Kidney tubule cell (primary cell): ENCODE results near the gene NEURL4.

Experiments
- DNase-seq: peaks from one replicate; pipeline ENCODE4 v3.0.0-alpha.2; 2018; ENCODE audit warnings: low spot score

Gene NEURL4

DNA sequence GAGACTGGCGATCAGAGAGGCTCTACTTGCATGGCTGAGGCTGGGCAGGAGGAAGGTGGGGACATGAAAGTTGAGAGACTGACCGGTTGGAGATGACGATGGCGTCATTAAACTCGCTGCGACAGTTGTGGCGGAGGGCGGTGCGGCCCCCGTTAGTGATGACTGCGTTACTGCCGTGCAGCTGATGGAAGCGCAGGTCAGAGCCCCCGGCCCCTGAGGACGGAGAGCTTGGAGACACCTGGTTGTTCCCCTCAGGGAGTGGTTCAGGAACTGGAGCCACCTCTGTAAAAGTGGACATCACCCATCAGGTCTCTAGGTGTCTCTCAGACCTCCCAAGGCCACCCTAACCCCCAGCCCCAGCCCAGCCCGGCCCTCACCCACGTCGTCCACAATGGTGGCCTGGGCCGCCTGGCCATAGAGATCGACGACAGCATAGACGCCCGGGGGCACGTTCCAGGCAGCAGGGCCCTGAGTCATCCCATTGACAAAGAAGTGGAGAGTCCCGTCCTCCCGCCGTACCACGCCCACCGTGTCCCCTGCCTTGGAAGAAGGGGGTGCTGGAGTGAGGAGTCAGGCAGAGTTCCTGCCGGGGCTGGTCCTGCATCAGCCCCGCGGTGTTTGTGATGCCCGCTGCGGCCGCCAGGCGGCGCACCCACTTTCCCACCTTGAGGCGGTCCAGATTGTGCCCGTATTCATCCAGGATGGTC lies 5.3 kb downstream of the NEURL4 start:
- no peak for DNase-seq

DNA sequence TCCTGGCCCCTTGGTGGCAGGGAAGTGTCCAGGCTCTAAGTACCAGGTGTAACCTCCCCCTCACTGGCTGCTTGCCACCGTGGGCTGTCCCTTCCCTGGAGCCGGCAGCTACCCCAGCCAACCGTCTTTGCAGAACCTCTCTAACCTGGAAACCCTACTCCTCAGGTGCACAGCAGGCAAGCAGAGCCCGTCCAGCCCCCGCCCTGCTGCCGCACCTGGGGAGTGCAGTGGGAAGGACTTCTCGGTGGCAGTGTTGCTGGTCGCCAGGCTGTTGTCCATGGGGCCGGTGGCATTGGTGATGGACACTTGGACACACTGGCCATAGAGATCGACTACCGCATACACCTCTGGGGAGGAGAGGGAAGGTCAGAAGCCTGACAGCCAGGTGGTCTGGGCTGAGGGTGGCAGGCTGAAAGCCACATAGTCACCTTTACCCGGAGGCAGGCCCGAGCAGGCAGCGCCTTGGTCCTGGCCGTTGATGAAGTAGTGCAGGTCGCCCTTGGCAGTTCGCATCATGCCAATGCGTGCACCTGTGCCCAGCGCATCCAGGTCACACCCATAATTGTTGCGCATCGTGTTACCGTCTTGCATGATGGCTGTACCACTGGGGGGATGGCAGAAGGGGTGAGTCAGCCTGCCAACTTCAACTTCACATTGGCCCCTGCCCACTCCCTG lies 6.5 kb downstream of the NEURL4 start:
- no peak for DNase-seq

DNA sequence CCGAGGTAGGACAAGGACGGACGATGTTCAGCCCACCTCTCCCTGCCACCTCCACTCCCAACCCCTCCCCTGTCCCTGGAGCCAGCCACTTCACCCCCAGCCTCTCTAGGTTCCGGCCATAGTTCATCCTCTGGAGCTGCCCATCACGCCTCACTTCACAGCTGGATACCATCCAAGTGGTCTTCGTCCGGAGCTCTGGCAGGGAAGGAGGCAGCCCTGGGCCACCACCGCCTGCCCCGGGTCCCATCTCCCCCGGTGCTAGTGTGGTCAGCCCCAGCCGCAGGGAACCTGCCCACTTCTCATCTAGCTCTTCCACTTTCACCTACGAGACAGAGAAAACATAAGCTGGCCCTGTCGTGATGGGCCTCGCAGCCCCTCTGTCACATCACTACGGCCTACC lies 7.7 kb downstream of the NEURL4 start:
- no peak for DNase-seq

GRCh38 chr17:7318121-7318860 lies 10.8 kb downstream of the NEURL4 start:
- DNase-seq: no peak

GRCh38 chr17:7317161-7317803 lies 11.9 kb downstream of the NEURL4 start:
- no peak for DNase-seq

DNA sequence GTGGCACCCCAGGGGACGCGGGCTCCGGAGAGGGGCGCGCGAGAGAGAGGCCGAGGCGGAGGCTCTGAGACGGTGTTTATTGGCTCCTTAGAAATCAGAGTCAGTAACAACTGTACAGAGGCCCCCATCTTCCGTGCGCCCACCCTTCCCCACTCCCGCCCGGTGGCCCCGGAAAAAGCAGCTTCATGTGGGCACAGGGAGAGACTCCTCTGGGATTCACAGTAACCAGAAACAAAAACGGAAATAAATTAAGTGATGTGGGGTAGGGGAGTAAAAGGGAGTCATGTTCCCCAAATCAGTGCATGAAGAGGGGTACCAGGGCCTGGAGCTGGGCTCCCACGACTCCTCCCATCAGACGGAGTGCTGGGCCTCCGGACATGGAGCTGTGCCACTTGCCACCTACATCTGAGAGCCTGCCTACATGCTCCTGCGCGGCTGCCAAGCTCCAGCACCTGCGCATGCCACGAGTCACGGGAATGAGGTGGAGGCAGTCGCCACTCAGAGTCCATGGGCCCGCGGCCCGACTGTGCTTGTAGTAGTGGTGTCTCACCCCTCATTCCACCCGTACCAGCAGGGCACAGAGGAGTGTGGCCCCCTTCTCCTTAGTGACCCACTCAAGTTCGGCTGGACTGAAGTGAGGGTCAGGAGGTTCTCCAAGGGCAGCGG lies 13.4 kb downstream of the NEURL4 start:
- DNase-seq: no peak

DNA sequence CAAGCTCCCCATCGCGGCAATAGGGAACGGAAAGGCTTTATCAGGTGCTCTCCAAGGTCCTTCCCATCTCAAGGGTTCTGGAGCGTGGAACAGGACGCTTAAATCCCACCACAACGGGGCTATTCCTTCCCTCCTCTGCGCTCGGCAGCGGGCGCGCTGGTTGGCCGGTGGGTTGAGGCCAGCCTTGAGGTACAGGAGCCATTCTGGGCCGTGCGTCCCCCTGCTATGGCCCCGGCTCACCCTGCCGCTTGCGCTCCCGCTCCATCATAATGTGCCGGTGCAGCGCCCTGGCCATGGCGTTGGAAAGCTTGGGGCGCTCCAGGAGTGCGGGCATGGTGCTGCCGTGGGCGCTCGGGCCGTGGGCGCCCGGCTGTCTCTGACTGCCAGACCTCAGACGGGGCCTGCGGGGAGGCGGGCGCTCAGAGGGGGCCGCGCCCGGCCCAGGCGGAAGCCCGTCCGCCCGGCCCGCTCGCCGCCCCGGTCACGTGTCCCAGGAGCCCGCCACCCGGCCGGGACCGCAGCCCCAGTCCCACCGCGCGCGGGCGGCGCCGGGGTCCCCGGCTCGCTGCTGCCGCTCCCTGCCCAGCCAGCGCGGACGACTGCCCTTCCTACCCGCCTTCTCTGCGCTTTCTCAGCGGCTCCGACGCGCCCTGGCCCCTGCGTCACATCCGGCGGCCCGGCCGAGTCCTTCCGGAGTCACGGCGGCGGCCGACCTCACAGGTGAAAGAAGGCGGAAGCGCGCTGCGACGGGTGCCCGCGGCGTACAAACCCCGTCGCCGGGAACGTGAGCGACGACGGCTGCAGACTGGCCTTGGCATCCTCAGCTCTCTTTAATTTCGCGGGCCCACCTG lies 14.2 kb downstream of the NEURL4 start, which contains the start of gene GPS2:
Gene GPS2 (minus strand): TSS at position 642 of the 851 bp plus-strand sequence. CDS start 308 bp downstream, at position 334.
- DNase-seq: peak; percentile 91

GRCh38 chr17:7313890-7314718 lies 15.0 kb downstream of the NEURL4 start:
- DNase-seq: peak; percentile 60

DNA sequence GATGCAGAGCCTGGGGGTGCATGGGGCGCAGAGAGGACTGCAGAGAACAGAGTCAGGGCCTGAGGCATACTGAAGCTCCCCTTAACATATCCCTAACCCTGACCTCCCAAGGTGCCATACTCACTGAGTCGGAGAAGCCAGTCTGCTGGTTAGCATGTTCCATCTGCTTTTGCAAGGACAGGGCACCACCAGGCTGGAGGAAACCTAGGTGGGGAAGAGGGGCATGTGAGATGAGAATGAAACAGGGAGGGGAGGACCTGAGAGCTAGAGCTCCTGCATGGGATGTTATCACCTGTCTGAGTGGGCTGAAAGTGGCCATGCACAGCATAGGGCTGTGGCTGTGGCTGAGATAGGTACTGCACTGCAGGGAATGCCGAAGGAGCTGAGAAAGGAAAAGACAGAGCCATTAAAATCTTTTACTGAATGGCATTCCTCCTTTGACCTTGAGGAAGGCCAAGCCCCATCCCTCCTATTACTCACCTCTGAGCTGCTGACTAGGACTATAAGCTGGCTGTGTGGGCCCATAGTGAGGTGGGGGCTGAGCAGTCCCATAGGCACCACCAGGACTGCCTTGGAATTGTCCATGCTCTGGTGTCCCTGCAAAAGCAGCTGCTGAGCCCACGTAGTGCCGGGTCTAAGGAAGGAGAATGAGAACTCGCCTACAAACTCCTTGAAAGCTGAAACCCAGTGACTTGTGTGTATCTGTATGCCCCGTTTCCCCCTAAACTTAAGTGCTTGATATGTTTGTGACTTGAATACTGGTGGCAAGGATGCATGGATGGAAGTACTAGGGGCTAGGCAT lies 15.8 kb downstream of the NEURL4 start:
- DNase-seq: peak; percentile 39

- DNase-seq: no peak
Measured at GRCh38 chr17:7312432-7313087, 16.6 kb downstream of the NEURL4 start.

DNA sequence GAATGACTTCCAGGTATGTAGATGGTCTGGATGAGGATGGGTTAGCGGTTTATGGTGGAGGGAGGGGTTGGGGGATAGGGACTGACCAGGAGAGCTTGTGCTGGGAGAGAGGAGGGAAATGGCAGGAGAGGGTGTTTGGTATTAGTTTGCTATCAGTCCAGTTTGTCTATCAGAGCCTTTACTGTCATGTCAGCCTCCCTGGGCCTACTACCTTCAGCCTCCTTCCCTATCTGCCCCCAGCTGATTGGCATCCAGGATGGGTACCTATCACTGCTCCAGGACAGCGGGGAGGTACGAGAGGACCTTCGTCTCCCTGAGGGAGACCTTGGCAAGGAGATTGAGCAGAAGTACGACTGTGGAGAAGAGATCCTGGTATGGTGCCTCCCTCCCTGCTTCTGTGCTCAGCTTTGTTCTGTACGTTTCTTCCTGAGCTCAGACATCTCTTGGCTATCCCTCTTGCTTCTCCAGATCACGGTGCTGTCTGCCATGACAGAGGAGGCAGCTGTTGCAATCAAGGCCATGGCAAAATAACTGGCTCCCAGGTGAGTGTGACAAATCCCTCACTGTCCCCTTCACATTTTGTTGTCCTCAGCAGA lies 17.9 kb downstream of the NEURL4 start:
- no peak for DNase-seq

DNA sequence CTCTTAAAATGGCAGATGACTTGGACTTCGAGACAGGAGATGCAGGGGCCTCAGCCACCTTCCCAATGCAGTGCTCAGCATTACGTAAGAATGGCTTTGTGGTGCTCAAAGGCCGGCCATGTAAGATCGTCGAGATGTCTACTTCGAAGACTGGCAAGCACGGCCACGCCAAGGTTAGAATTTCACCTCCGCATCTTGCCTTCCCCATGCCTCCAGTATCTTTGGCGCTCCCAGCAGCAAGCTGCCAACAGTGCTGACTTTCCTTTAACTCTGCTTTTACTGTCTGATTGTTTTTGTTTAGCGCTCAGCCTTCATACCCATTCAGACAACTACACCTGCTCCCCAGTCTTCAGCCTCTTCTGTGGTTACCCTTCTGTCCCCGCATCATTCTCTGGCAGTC lies 19.5 kb downstream of the NEURL4 start:
- no peak for DNase-seq

- peak; percentile 85 for DNase-seq
Measured at GRCh38 chr17:7308625-7309433, 20.3 kb downstream of the NEURL4 start.

DNA sequence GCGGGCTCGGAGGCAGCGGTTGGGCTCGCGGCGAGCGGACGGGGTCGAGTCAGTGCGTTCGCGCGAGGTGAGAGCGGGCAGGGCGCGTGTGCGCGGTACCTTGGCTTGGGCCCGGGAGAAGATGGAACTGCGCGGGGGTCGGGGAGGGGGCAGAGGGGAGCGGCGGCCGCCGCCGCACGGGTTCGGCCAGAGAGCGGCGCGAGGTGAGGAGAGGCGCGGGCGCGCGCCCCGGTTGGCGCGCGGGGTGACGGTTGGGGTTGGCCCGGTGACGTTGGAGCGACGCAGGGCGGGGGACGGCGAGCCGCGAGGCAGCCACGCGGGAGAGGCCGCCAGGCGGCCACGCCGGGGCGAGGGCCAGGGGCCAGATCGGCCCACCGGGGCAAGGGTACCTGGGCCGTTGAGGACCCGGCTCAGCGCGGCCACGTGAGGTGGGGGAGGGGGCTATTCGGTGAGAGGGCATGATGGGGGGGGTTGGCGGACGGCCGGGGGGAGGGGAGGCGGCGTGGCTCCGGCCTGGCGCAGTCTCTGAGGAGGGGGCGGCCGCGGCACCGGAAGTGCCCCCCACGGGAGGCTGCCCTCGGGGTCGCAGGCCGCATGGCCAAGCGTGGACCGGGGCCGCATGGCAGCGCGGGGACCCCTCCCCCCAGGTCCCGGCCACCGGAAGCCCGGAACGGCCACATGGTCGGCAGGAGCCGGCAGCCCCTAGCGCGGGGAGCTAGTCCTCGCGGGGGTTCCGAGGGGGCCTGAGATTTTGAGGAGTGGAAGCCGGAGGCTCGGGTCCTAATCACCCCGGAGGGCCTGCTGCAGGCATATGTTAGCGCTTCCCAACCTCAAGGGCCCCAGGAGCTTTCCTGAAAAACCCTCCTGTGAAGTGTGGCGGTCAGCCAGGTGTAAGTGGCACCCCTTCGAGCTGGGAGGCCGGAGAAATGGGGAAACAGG lies 21.2 kb downstream of the NEURL4 start:
- peak; percentile 42 for DNase-seq

DNA sequence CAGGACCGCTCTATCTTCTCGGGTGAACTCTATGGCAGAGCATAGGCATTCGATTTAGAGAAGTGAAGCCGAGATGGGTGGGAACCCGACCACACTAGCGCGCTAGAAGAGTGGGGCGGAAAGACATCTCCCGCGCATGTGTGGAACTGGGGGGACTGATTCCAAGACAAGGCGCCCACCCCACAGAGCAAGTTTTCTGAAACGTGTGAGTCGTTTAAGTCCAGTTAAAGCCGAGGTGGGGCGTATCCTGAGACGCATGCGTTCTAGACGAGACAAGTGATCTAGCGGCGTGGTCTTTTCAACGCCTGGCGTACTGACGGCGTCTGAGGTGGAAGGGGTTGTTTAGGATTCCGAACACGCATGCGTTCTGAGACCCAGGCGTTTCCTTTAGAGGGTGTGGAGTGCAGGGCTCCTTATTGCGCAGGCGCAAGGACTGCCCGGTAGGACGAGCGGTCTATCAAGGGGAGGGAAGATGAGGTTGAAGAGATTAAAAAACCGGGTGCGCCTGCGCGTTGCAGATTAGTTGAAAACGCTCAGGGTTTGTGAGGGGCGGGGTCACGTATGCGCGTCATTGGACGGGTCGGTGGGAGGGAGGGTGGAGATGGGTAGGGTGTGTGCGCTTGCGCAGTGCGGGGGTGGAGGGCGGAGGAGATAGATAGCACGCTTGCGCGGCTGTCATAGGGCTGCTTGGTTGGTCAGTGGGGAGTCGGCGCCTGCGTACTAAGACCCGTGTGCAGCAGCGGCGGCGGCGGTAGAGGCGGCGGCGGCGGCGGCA lies 22.0 kb downstream of the NEURL4 start, which contains the start of gene EIF5A:
Gene EIF5A (plus strand): TSS at position 718 of the 775 bp plus-strand sequence. CDS start 2,008 bp downstream, outside the sequence.
- peak; percentile 100 for DNase-seq
